Aorta (tissue), 5 donors: Measurements from ENCODE around the gene MARCHF6. TPM values are rescaled to one million over a fixed set of nuclear protein-coding genes. Genes with fewer than 3 reads are reported as not detected.
A peak's percentile ranks its signal among the peaks of the same experiment; 100 is the strongest.

Experiments
- ATAC-seq: fragments of 200-7000 bp; cut with Tn5 transposase; one replicate; pipeline ENCODE4 v1.9.1; 2022; ENCODE audit warnings: moderate library complexity; ENCODE audit not compliant: low FRiP score
- DNase-seq, 2 donors: peaks; one replicate each; pipeline ENCODE4 v3.0.0-alpha.2; 2020
- H3K27ac ChIP-seq, 2 donors: one replicate each; pipeline ENCODE4 v1.5.1; 2013; ENCODE audit warnings: low read length in 2 of 2, mild to moderate bottlenecking in 2 of 2, moderate library complexity in 2 of 2, control low read depth in 1 of 2, inconsistent platforms in 1 of 2, low read depth in 1 of 2
- H3K27me3 ChIP-seq, 2 donors: one replicate each; pipeline ENCODE4 v1.6.1; 2013; ENCODE audit warnings: control low read depth in 1 of 2, low read length in 1 of 2, mild to moderate bottlenecking in 1 of 2, moderate library complexity in 1 of 2; ENCODE audit not compliant: insufficient read depth in 2 of 2, control insufficient read depth in 1 of 2
- H3K36me3 ChIP-seq, 2 donors: one replicate each; pipeline ENCODE4 v1.6.1; 2013; ENCODE audit warnings: control low read depth in 1 of 2, low read length in 1 of 2, mild to moderate bottlenecking in 1 of 2; ENCODE audit not compliant: insufficient read depth in 2 of 2, control insufficient read depth in 1 of 2
- H3K4me1 ChIP-seq, 2 donors: one replicate each; pipeline ENCODE4 v1.6.1; 2013; ENCODE audit warnings: low read length in 2 of 2, control low read depth in 1 of 2, mild to moderate bottlenecking in 1 of 2, moderate library complexity in 1 of 2; ENCODE audit not compliant: insufficient read depth in 2 of 2, control insufficient read depth in 1 of 2
- H3K4me3 ChIP-seq, 2 donors: one replicate each; pipeline ENCODE4 v1.5.1; 2013; ENCODE audit warnings: low read length in 2 of 2, control low read depth in 1 of 2, mild to moderate bottlenecking in 1 of 2
- H3K9me3 ChIP-seq: one replicate; pipeline ENCODE4 v1.6.1; 2013; ENCODE audit warnings: mild to moderate bottlenecking, low read length; ENCODE audit not compliant: control insufficient read depth
- WGBS, 2 donors: extraction: QIAGEN DNeasy Blood & Tissue Kit; methylation state at CpG; one replicate each; pipeline ENCODE4 v1.1.7; 2013; 5-methylcytosine and 5-hydroxymethylcytosine counted together
- intact Hi-C, 2 donors: fragments of 100-400 bp; cut with DNase I; formaldehyde crosslinking; loops; one replicate each; pipeline versions ENCODE4 v1.14.2 to v1.15.0; 2022
- polyA plus RNA-seq, 2 donors: library from polyadenylated mRNA; stranded (reverse); fragments of 200-250 nt; gene quantifications; one replicate each; pipeline ENCODE4 v1.2.3, GENCODE V29; 2013
- total RNA-seq, 2 donors: library from RNA; stranded (reverse); fragmentation: NEBNext Ultra II Directional; extraction: Animal tissue kit (Norgen Biotek cat#: 25700); gene quantifications; one replicate each; pipeline ENCODE4 v1.2.1, GENCODE V29; 2021
- donor health status: healthy with polysubstance abuse.
- donor health status: Bipolar disorder and iron deficiency.
- donor health status: DM: no; HTN: no; CAD: no.
- donor health status: DM: no; HTN: no; CAD: no.
- donor health status: DM: yes; HTN: yes; CAD: no.

The MARCHF6 gene
- total and polyA plus RNA-seq, 4 donors, result 27.7 to 153 (median 111) TPM

- no peaks in the 10 kb centered on the region for H3K36me3 ChIP-seq
Measured at GRCh38 chr5:10333154-10334006, 20.1 kb upstream of the MARCHF6 start.

GRCh38 chr5:10334831-10335230 lies 18.7 kb upstream of the MARCHF6 start:
- ATAC-seq, result no peak
- DNase-seq, result no peak
- 94 to 95% methylated on average over 5 of the region's 5 CpGs for WGBS, 2 donors
- no peak overlapping the region for H3K27ac ChIP-seq
- no peaks in the 10 kb centered on the region for H3K9me3 ChIP-seq
- no peaks in the 10 kb centered on the region for H3K27me3 ChIP-seq
- intact Hi-C loops, result no loop called here
- no peaks in the 10 kb centered on the region for H3K36me3 ChIP-seq
- H3K4me1 ChIP-seq, result peaks cover 6 to 11% of the 10 kb centered on the region in 2 donors
- no peak overlapping the region for H3K4me3 ChIP-seq

More at GRCh38 chr5:10333154-10334006, 20.1 kb upstream of the MARCHF6 start:
- no peaks in the 10 kb centered on the region for H3K9me3 ChIP-seq
- ATAC-seq (peak; percentile 67), DNase-seq (peak; percentile 61 to 85)
- intact Hi-C loops, result no loop called here
- WGBS, 2 donors, result 1 to 2% methylated on average over 64 to 81 of the region's 81 CpGs
- H3K27ac ChIP-seq, result no peak overlapping the region
- H3K27me3 ChIP-seq, result no peaks in the 10 kb centered on the region
- peak overlapping the region; percentile 14 to 54 for H3K4me3 ChIP-seq
- H3K4me1 ChIP-seq, result peaks cover 6 to 11% of the 10 kb centered on the region in 2 donors

GRCh38 chr5:10335711-10336470 lies 17.6 kb upstream of the MARCHF6 start:
- H3K9me3 ChIP-seq, result no peaks in the 10 kb centered on the region
- H3K4me3 ChIP-seq, result no peak overlapping the region
- intact Hi-C loops, result no loop called here
- H3K27me3 ChIP-seq, result no peaks in the 10 kb centered on the region
- WGBS, 2 donors, result 96% methylated on average over 14 of the region's 14 CpGs
- H3K36me3 ChIP-seq, result no peaks in the 10 kb centered on the region
- no peak for DNase-seq
- no peak for ATAC-seq
- peaks cover 0 to 9% of the 10 kb centered on the region in 2 donors for H3K4me1 ChIP-seq
- no peak overlapping the region for H3K27ac ChIP-seq

- Histone ChIP-seq H3K4me1 (no peaks in the 10 kb centered on the region), H3K27ac (no peak overlapping the region), H3K4me3 (no peak overlapping the region), H3K27me3 (no peaks in the 10 kb centered on the region), H3K9me3 (no peaks in the 10 kb centered on the region), H3K36me3 (no peaks in the 10 kb centered on the region)
- DNase-seq (no peak), ATAC-seq (no peak)
- 95 to 99% methylated on average over 4 of the region's 4 CpGs for WGBS, 2 donors
- intact Hi-C loops, result no loop called here
Measured at GRCh38 chr5:10337107-10337506, 16.4 kb upstream of the MARCHF6 start.

GRCh38 chr5:10337986-10338385 lies 15.5 kb upstream of the MARCHF6 start:
- no peak overlapping the region for H3K4me3 ChIP-seq
- DNase-seq, result no peak
- no peaks in the 10 kb centered on the region for H3K4me1 ChIP-seq
- H3K9me3 ChIP-seq, result no peaks in the 10 kb centered on the region
- no peaks in the 10 kb centered on the region for H3K27me3 ChIP-seq
- intact Hi-C loops, result no loop called here
- H3K36me3 ChIP-seq, result no peaks in the 10 kb centered on the region
- H3K27ac ChIP-seq, result no peak overlapping the region
- WGBS, 2 donors, result 79 to 80% methylated on average over 4 of the region's 4 CpGs
- no peak for ATAC-seq

GRCh38 chr5:10338686-10339057 lies 14.8 kb upstream of the MARCHF6 start:
- Histone ChIP-seq H3K4me1 (no peaks in the 10 kb centered on the region), H3K9me3 (no peaks in the 10 kb centered on the region), H3K27me3 (no peaks in the 10 kb centered on the region), H3K27ac (no peak overlapping the region), H3K36me3 (no peaks in the 10 kb centered on the region), H3K4me3 (no peak overlapping the region)
- ATAC-seq (no peak), DNase-seq (no peak)
- WGBS, 2 donors, result 89 to 90% methylated on average over 2 of the region's 2 CpGs
- intact Hi-C loops, result no loop called here

GRCh38 chr5:10339058-10339811 lies 14.3 kb upstream of the MARCHF6 start:
- H3K4me1 ChIP-seq, result no peaks in the 10 kb centered on the region
- intact Hi-C loops, result no loop called here
- no peak overlapping the region for H3K27ac ChIP-seq
- ATAC-seq (no peak), DNase-seq (no peak)
- no peaks in the 10 kb centered on the region for H3K36me3 ChIP-seq
- no peak overlapping the region for H3K4me3 ChIP-seq
- H3K27me3 ChIP-seq, result no peaks in the 10 kb centered on the region
- WGBS, 2 donors, result 67 to 68% methylated on average over 19 of the region's 19 CpGs
- no peaks in the 10 kb centered on the region for H3K9me3 ChIP-seq

- 88 to 92% methylated on average over 3 of the region's 3 CpGs for WGBS, 2 donors
- intact Hi-C loops, result no loop called here
- Histone ChIP-seq H3K27ac (no peak overlapping the region), H3K4me3 (no peak overlapping the region), H3K36me3 (no peaks in the 10 kb centered on the region), H3K9me3 (no peaks in the 10 kb centered on the region), H3K4me1 (no peaks in the 10 kb centered on the region), H3K27me3 (no peaks in the 10 kb centered on the region)
- DNase-seq (no peak), ATAC-seq (no peak)
Measured at GRCh38 chr5:10339958-10340357, 13.5 kb upstream of the MARCHF6 start.
